ENCODE results near the gene ITGA7.

DNA sequence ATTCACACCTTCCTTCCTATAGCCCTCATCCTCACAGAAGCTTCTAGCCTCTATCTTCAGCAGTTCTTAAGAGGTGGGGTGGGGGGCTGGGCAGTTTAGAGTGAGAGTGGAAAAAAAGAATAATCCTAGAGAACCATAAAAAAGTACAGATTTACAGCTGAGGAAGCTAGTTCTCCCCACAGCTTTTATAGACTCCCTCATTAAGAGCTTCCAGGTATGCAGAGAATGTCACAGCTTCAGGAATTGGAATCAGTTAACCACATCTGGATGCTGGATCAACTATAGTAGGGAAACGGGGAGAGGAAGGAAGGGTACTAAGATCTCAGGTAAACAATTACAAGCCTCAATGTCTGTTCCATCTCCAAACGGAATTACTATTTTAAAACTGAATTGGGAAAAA, 47.5 kb upstream of the ITGA7 start:
- TF ChIP-seq, protein P1, sequence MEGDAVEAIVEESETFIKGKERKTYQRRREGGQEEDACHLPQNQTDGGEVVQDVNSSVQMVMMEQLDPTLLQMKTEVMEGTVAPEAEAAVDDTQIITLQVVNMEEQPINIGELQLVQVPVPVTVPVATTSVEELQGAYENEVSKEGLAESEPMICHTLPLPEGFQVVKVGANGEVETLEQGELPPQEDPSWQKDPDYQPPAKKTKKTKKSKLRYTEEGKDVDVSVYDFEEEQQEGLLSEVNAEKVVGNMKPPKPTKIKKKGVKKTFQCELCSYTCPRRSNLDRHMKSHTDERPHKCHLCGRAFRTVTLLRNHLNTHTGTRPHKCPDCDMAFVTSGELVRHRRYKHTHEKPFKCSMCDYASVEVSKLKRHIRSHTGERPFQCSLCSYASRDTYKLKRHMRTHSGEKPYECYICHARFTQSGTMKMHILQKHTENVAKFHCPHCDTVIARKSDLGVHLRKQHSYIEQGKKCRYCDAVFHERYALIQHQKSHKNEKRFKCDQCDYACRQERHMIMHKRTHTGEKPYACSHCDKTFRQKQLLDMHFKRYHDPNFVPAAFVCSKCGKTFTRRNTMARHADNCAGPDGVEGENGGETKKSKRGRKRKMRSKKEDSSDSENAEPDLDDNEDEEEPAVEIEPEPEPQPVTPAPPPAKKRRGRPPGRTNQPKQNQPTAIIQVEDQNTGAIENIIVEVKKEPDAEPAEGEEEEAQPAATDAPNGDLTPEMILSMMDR (conservative IDR thresholded peaks at IDR 0.05; ENCODE audit: low read length) = no peak
- TF ChIP-seq EZH2phosphoT487 (IDR thresholded peaks at IDR 0.05; ENCODE audit: borderline replicate concordance) = no peak
